Type B pancreatic cell (in vitro differentiated cells): Measurements from ENCODE around the gene MIDN. TPM values are rescaled to one million over a fixed set of nuclear protein-coding genes. Genes with fewer than 3 reads are reported as not detected.

Source experiments
- DNase-seq: peaks from one replicate; pipeline ENCODE4 v3.0.0; 2021; ENCODE audit warnings: mixed read lengths; ENCODE audit not compliant: unreplicated experiment; ENCODE audit errors: extremely low spot score
- H3K27ac Mint-ChIP-seq: 2 replicates; pipeline ENCODE4 v1.8.0; 2021; ENCODE audit warnings: mild to moderate bottlenecking, mixed read lengths
- H3K27me3 Mint-ChIP-seq: 2 replicates; pipeline ENCODE4 v1.8.0; 2021; ENCODE audit warnings: mixed read lengths
- H3K36me3 Mint-ChIP-seq: 2 replicates; pipeline ENCODE4 v1.8.0; 2021; ENCODE audit warnings: mixed read lengths
- H3K4me1 Mint-ChIP-seq: one replicate; pipeline ENCODE4 v1.8.0; 2021; ENCODE audit warnings: mixed read lengths; ENCODE audit not compliant: unreplicated experiment
- H3K4me3 Mint-ChIP-seq: 2 replicates; pipeline ENCODE4 v1.8.0; 2021; ENCODE audit warnings: mild to moderate bottlenecking, mixed read lengths
- H3K9me3 Mint-ChIP-seq: 2 replicates; pipeline ENCODE4 v1.8.0; 2021; ENCODE audit warnings: mixed read lengths
- CTCF ChIP-seq: fragments of 200-600 bp; sonication (generic); conservative IDR thresholded peaks from 2 replicates; pipeline ENCODE4 v1.5.0; 2021; ENCODE audit warnings: antibody characterized with exemption, mild to moderate bottlenecking
- total RNA-seq: library from RNA; stranded (reverse); gene quantifications from 2 replicates; pipeline ENCODE4 v1.2.1, GENCODE V29; 2021; ENCODE audit warnings: low replicate concordance

The MIDN gene
- total RNA-seq, 1 donor from 2014 or later = 122 TPM

GRCh38 chr19:1234051-1234954, 14.1 kb upstream of the MIDN start:
- no peak for DNase-seq
- no peaks in the 10 kb centered on the region for H3K36me3 Mint-ChIP-seq
- no peak overlapping the region for H3K4me3 Mint-ChIP-seq
- no peak for TF ChIP-seq CTCF
- H3K9me3 Mint-ChIP-seq = no peaks in the 10 kb centered on the region
- no peak overlapping the region for H3K27ac Mint-ChIP-seq
- H3K4me1 Mint-ChIP-seq = peaks cover 19% of the 10 kb centered on the region
- H3K27me3 Mint-ChIP-seq = no peaks in the 10 kb centered on the region

GRCh38 chr19:1234955-1235380, 13.4 kb upstream of the MIDN start:
- H3K4me1 Mint-ChIP-seq = peaks cover 19% of the 10 kb centered on the region
- TF ChIP-seq CTCF = no peak
- H3K27me3 Mint-ChIP-seq = no peaks in the 10 kb centered on the region
- no peaks in the 10 kb centered on the region for H3K9me3 Mint-ChIP-seq
- no peaks in the 10 kb centered on the region for H3K36me3 Mint-ChIP-seq
- H3K4me3 Mint-ChIP-seq = no peak overlapping the region
- H3K27ac Mint-ChIP-seq = no peak overlapping the region
- no peak for DNase-seq

- H3K9me3 Mint-ChIP-seq = no peaks in the 10 kb centered on the region
- H3K27me3 Mint-ChIP-seq = no peaks in the 10 kb centered on the region
- peak overlapping the region; percentile 51 for H3K4me3 Mint-ChIP-seq
- no peaks in the 10 kb centered on the region for H3K36me3 Mint-ChIP-seq
- no peak for TF ChIP-seq CTCF
- peaks cover 19% of the 10 kb centered on the region for H3K4me1 Mint-ChIP-seq
- no peak overlapping the region for H3K27ac Mint-ChIP-seq
- no peak for DNase-seq
Observed at GRCh38 chr19:1235625-1236538, 12.5 kb upstream of the MIDN start.

- Mint-ChIP-seq H3K4me3 (peak overlapping the region; percentile 51), H3K4me1 (peaks cover 22% of the 10 kb centered on the region), H3K36me3 (no peaks in the 10 kb centered on the region), H3K9me3 (no peaks in the 10 kb centered on the region), H3K27me3 (no peaks in the 10 kb centered on the region), H3K27ac (no peak overlapping the region)
- no peak for TF ChIP-seq CTCF
- no peak for DNase-seq
Observed at GRCh38 chr19:1236576-1236975, 11.8 kb upstream of the MIDN start.

- no peak overlapping the region for H3K27ac Mint-ChIP-seq
- DNase-seq = no peak
Observed at GRCh38 chr19:1237027-1237659, 11.2 kb upstream of the MIDN start.

More at GRCh38 chr19:1237027-1237659, 11.2 kb upstream of the MIDN start:
- H3K27me3 Mint-ChIP-seq = no peaks in the 10 kb centered on the region
- no peaks in the 10 kb centered on the region for H3K9me3 Mint-ChIP-seq
- H3K4me3 Mint-ChIP-seq = peak overlapping the region; percentile 68
- no peaks in the 10 kb centered on the region for H3K36me3 Mint-ChIP-seq
- H3K4me1 Mint-ChIP-seq = peaks cover 19% of the 10 kb centered on the region
- TF ChIP-seq CTCF = no peak
